Left lung (tissue), 10 donors: ENCODE data around the gene ANKS1A. TPM values are rescaled to one million over a fixed set of nuclear protein-coding genes. Genes with fewer than 3 reads are reported as not detected.
A peak's percentile ranks its signal among the peaks of the same experiment; 100 is the strongest.

Source experiments
- ATAC-seq: fragments of 200-7000 bp; cut with Tn5 transposase; one replicate; pipeline ENCODE4 v1.9.1; 2020; ENCODE audit warnings: moderate library complexity
- DNase-seq, 4 donors: peaks; one replicate each; pipeline ENCODE4 v3.0.0-alpha.2; 2013 to 2020
- H3K27ac ChIP-seq, 2 donors: fragments of 200-600 bp; sonication (generic) in 1 of 2; one replicate each; pipeline versions ENCODE4 v1.5.0 to v1.8.0; 2020 to 2021
- H3K27me3 ChIP-seq, 2 donors: fragments of 200-600 bp; sonication (generic) in 1 of 2; one replicate each; pipeline versions ENCODE4 v1.5.0 to v1.8.0; 2020 to 2021
- H3K36me3 ChIP-seq, 2 donors: fragments of 200-600 bp; sonication (generic) in 1 of 2; one replicate each; pipeline versions ENCODE4 v1.5.0 to v1.8.0; 2020 to 2021
- H3K4me1 ChIP-seq, 2 donors: fragments of 200-600 bp; one replicate each; pipeline ENCODE4 v1.8.0; 2021
- H3K4me3 ChIP-seq, 2 donors: fragments of 200-600 bp; sonication (generic) in 1 of 2; one replicate each; pipeline versions ENCODE4 v1.5.0 to v1.8.0; 2020 to 2021; ENCODE audit warnings: mild to moderate bottlenecking in 1 of 2
- H3K9me3 ChIP-seq, 2 donors: fragments of 200-600 bp; sonication (generic) in 1 of 2; one replicate each; pipeline versions ENCODE4 v1.5.0 to v1.8.0; 2020 to 2021
- CTCF ChIP-seq, 2 donors: fragments of 200-600 bp; sonication (generic) in 1 of 2; IDR thresholded peaks; one replicate each; pipeline versions ENCODE4 v1.5.0 to v1.8.0; 2021; ENCODE audit warnings: antibody characterized with exemption in 2 of 2
- intact Hi-C, 2 donors: fragments of 100-400 bp; cut with DNase I; formaldehyde crosslinking; loops; one replicate each; pipeline versions ENCODE4 v1.11.2 to v1.14.2; 2022
- polyA plus RNA-seq, 6 donors: library from polyadenylated mRNA; unstranded; fragments of 120-200 nt; gene quantifications; one replicate each; pipeline ENCODE4 v1.2.1, GENCODE V29; 2013; ENCODE audit not compliant: insufficient read length in 6 of 6
- total RNA-seq, 2 donors: library from RNA; stranded (reverse); fragmentation: NEBNext Ultra II Directional; extraction: Animal tissue kit (Norgen Biotek cat#: 25700); gene quantifications; one replicate each; pipeline ENCODE4 v1.2.1, GENCODE V29; 2021
- donor health status: DM: no; HTN: yes; CAD: no.
- donor health status: DM: no; HTN: no; CAD: no.

ANKS1A gene
- total and polyA plus RNA-seq, 8 donors = 23.0 to 45.4 (median 26.4) TPM

- peaks cover 0 to 10% of the 10 kb centered on the region in 2 donors for H3K4me1 ChIP-seq
- H3K9me3 ChIP-seq = no peaks in the 10 kb centered on the region
- H3K36me3 ChIP-seq = peaks cover 0 to 94% of the 10 kb centered on the region in 2 donors
- H3K27me3 ChIP-seq = no peaks in the 10 kb centered on the region
- intact Hi-C loops = no loop called here
- TF ChIP-seq CTCF (IDR thresholded peaks at IDR 0.05) = no peak
- ATAC-seq (no peak), DNase-seq (peak in 1 of 4 donors; percentile 8)
- no peak overlapping the region for H3K4me3 ChIP-seq
- H3K27ac ChIP-seq = no peak overlapping the region
Measured at GRCh38 chr6:35080016-35080680, 191.1 kb downstream of the ANKS1A start.

- TF ChIP-seq CTCF (IDR thresholded peaks at IDR 0.05) = no peak
- intact Hi-C loops = no loop called here
- DNase-seq (peak in 1 of 4 donors; percentile 26), ATAC-seq (peak; percentile 9)
- Histone ChIP-seq H3K4me1 (peaks cover 0 to 10% of the 10 kb centered on the region in 2 donors), H3K27me3 (no peaks in the 10 kb centered on the region), H3K4me3 (no peak overlapping the region), H3K9me3 (no peaks in the 10 kb centered on the region), H3K36me3 (peaks cover 0 to 96% of the 10 kb centered on the region in 2 donors), H3K27ac (peak overlapping the region in 1 of 2 donors; percentile 42)
Measured at GRCh38 chr6:35080821-35081425, 191.9 kb downstream of the ANKS1A start.

- peaks cover 0 to 10% of the 10 kb centered on the region in 2 donors for H3K4me1 ChIP-seq
- peak in 1 of 4 donors; percentile 30 for DNase-seq
- no peak for ATAC-seq
- intact Hi-C loops = no loop called here
- H3K36me3 ChIP-seq = peaks cover 0 to 96% of the 10 kb centered on the region in 2 donors
- H3K9me3 ChIP-seq = no peaks in the 10 kb centered on the region
- no peaks in the 10 kb centered on the region for H3K27me3 ChIP-seq
- peak overlapping the region in 1 of 2 donors; percentile 42 for H3K27ac ChIP-seq
- no peak overlapping the region for H3K4me3 ChIP-seq
- no peak for TF ChIP-seq CTCF (IDR thresholded peaks at IDR 0.05)
Measured at GRCh38 chr6:35081426-35081851, 192.4 kb downstream of the ANKS1A start.

- intact Hi-C loops = no loop called here
- no peak for TF ChIP-seq CTCF (IDR thresholded peaks at IDR 0.05)
- no peak overlapping the region for H3K4me3 ChIP-seq
- H3K4me1 ChIP-seq = peaks cover 0 to 10% of the 10 kb centered on the region in 2 donors
- no peaks in the 10 kb centered on the region for H3K27me3 ChIP-seq
- peaks cover 0 to 100% of the 10 kb centered on the region in 2 donors for H3K36me3 ChIP-seq
- H3K27ac ChIP-seq = peak overlapping the region in 1 of 2 donors; percentile 42
- no peaks in the 10 kb centered on the region for H3K9me3 ChIP-seq
- ATAC-seq (no peak), DNase-seq (peak in 1 of 4 donors; percentile 22)
Measured at GRCh38 chr6:35082046-35082732, 193.1 kb downstream of the ANKS1A start.
